ENCODE results near the gene SDC1. TPM values are rescaled to one million over a fixed set of nuclear protein-coding genes. Genes with fewer than 3 reads are reported as not detected.

SDC1 gene
- total and polyA plus RNA-seq, 12 donors = 3.1 to 74.2 (median 18.0) TPM

DNA sequence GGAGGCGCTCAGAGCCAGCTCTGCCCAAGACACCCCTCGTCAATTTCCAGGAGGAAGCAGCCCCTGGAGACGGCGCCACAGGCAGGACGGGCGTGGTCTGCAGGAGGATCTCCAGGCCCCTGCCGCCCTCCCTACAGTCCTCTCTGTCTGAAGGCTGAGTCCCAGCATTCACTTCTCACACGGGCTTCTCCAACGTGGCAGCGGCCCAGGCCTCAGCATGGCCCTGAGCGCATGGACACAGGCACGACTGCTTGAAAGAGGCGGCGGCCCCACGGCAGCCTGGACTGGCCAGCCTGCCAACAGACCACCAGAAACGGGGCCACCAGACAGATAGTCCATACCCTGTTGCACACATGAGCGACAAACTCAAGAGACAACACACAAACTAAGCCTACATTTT lies 23.3 kb downstream of the SDC1 start:
- H3K4me3 ChIP-seq = no peak overlapping the region
- no peak for DNase-seq
- no peaks in the 10 kb centered on the region for H3K36me3 ChIP-seq (replicated peaks in 1 of 2)
- TF ChIP-seq CTCF (IDR thresholded peaks at IDR 0.05) (no peak), POLR2A (IDR thresholded peaks at IDR 0.05) (no peak)
- no peaks in the 10 kb centered on the region for H3K27me3 ChIP-seq
- WGBS, 4 donors = 87 to 92% (median 91%) methylated on average over 7 to 17 of the region's 17 CpGs
- intact Hi-C loops (cut with DNase I) = no loop called here
- no peaks in the 10 kb centered on the region for H3K9me3 ChIP-seq (replicated peaks in 1 of 3)
- no peak overlapping the region for H3K27ac ChIP-seq
- no peaks in the 10 kb centered on the region for H3K4me1 ChIP-seq (replicated peaks in 1 of 2)

- no peak for DNase-seq
- H3K27ac ChIP-seq = no peak overlapping the region
- no peaks in the 10 kb centered on the region for H3K36me3 ChIP-seq (replicated peaks in 1 of 2)
- H3K4me1 ChIP-seq (replicated peaks in 1 of 2) = no peaks in the 10 kb centered on the region
- H3K9me3 ChIP-seq (replicated peaks in 1 of 3) = no peaks in the 10 kb centered on the region
- intact Hi-C loops (cut with DNase I) = no loop called here
- H3K27me3 ChIP-seq = no peaks in the 10 kb centered on the region
- 94 to 96% (median 95%) methylated on average over 23 to 26 of the region's 26 CpGs for WGBS, 4 donors
- no peak overlapping the region for H3K4me3 ChIP-seq
- TF ChIP-seq POLR2A (IDR thresholded peaks at IDR 0.05) (no peak), CTCF (IDR thresholded peaks at IDR 0.05) (no peak)
These were observed 24.0 kb downstream of the SDC1 start for GRCh38 chr2:20200697-20201555.

- WGBS, 4 donors = 79 to 94% (median 92%) methylated on average over 4 to 6 of the region's 6 CpGs
- Histone ChIP-seq H3K4me1 (replicated peaks in 1 of 2) (no peaks in the 10 kb centered on the region), H3K4me3 (no peak overlapping the region), H3K9me3 (replicated peaks in 1 of 3) (no peaks in the 10 kb centered on the region), H3K27ac (no peak overlapping the region), H3K36me3 (replicated peaks in 1 of 2) (no peaks in the 10 kb centered on the region), H3K27me3 (no peaks in the 10 kb centered on the region)
- intact Hi-C loops (cut with DNase I) = no loop called here
- no peak for DNase-seq
- TF ChIP-seq POLR2A (IDR thresholded peaks at IDR 0.05) (no peak), CTCF (IDR thresholded peaks at IDR 0.05) (no peak)
These were observed 25.2 kb downstream of the SDC1 start for GRCh38 chr2:20199633-20200270.

DNA sequence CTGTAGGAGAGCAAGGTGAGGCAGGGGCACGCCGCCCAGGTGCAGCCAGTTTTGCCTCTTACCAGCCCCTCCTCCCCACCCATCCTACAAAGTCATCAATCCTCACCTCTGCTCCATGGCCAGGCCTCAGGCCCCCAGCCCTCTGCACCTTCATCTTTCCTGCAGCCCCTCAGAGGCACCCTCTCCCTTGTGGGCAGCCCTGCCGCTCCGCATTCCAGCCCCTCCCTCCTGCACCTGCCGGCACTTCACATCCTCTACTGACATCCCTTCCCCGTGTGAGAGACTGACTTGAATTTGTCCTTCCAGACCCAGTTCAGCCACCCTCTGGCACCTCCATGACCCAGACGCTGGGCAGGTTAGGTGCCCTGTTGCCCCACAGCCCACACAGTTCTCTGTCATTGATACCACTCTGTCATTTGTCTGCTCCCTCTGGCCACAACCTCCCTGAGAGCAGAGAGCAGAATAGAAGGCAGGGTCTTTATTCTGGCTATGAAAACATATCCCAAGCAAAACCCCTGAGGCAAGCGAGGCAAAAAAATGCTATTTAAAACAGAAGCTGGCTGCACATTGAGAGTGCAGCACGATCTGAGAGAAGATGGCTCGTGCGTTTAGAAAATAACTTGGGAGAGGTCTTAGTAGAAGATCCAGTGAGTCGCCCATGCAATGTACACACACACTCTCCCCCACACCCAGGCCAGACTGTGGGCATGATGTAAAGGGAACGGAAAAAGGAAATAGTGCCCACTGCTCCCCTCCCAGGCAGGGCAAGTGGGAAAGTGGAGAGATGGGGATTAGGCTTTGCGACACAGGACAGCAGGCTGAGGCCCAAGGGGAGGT lies 25.9 kb downstream of the SDC1 start:
- WGBS, 4 donors = 85 to 88% (median 86%) methylated on average over 14 of the region's 14 CpGs
- no peak for DNase-seq
- intact Hi-C loops (cut with DNase I) = no loop called here

More for the DNA sequence above, 25.9 kb downstream of the SDC1 start:
- no peak overlapping the region for H3K27ac ChIP-seq
- no peak overlapping the region for H3K4me3 ChIP-seq
- H3K36me3 ChIP-seq (replicated peaks in 1 of 2) = no peaks in the 10 kb centered on the region
- TF ChIP-seq POLR2A (IDR thresholded peaks at IDR 0.05) (no peak), CTCF (IDR thresholded peaks at IDR 0.05) (no peak)
- H3K4me1 ChIP-seq (replicated peaks in 1 of 2) = no peaks in the 10 kb centered on the region
- no peaks in the 10 kb centered on the region for H3K9me3 ChIP-seq (replicated peaks in 1 of 3)
- H3K27me3 ChIP-seq = no peaks in the 10 kb centered on the region
